HG02759 (cell line): ENCODE results near the gene SEMA6B.

Experiments
- ATAC-seq: cut with Tn5 transposase; IDR thresholded peaks from one replicate; pipeline ENCODE4 v1.9.1; 2021; ENCODE audit warnings: mild to moderate bottlenecking, moderate library complexity; ENCODE audit not compliant: unreplicated experiment

Gene SEMA6B

DNA sequence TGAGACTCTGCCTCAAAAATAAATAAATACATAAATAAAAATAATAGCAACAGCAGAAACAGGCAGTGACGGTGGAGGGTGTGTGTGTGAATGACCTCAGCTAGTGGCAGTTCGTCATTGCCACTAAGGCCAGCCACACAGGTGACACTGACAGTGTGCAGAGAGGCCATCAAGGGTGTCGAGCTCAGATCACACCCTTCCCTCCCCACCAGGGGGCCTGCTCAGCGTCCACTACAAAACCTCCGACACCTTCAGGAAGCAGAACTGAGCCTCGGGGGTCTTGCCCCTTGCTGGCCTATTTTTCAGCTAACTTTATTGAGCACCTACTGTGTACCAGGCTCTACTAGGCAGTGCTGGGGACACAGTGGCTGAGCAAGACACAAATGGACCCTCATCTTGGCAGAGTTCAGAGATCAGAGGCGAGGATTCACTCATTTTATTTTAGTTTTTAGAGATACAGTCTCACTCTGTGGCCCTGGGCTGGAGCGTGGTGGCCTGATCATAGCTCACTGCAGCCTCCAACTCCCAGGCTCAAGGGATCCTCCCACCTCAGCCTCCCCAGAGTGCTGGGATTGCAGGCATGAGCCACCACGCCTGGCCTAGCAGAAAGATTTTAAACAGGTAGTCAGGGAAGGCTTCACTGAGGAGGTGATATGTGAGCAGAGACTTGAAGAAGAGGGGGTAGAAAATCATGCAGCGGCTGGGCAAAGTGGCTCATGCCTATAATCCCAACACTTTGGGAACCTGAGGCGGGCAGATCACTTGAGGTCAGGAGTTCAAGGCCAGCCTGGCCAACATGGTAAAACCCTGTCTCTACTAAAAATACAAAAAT, 30.3 kb upstream of the SEMA6B start:
- no peak for ATAC-seq

- ATAC-seq = no peak
Observed at GRCh38 chr19:4588291-4588761, 28.8 kb upstream of the SEMA6B start.

- no peak for ATAC-seq
Observed at GRCh38 chr19:4587527-4587926, 28.0 kb upstream of the SEMA6B start.

DNA sequence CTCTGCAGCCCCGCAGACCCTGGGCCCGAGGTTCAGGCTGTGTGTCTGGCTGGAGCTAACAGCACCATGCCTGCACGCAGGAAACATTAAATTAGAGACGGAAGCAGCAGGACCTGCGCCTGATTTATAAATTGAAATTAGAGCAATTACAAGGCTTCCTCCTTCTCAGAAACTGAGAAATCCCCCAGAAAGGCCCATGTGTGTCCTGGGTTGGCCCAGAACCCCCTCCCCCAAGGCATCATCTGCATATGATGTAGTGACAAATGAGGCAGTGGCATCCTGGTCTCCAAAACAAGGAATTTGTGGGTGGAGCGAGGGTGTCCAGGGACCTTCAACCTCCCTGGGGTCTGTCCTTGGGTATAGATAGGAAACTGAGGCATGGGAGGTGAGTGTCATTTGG, 27.2 kb upstream of the SEMA6B start:
- ATAC-seq = no peak

GRCh38 chr19:4586245-4586644, 26.8 kb upstream of the SEMA6B start:
- no peak for ATAC-seq

GRCh38 chr19:4585556-4585955, 26.1 kb upstream of the SEMA6B start:
- ATAC-seq = no peak

GRCh38 chr19:4584670-4585460, 25.4 kb upstream of the SEMA6B start:
- no peak for ATAC-seq

GRCh38 chr19:4583961-4584669, 24.6 kb upstream of the SEMA6B start:
- no peak for ATAC-seq

- no peak for ATAC-seq
Observed at GRCh38 chr19:4582980-4583842, 23.7 kb upstream of the SEMA6B start.

DNA sequence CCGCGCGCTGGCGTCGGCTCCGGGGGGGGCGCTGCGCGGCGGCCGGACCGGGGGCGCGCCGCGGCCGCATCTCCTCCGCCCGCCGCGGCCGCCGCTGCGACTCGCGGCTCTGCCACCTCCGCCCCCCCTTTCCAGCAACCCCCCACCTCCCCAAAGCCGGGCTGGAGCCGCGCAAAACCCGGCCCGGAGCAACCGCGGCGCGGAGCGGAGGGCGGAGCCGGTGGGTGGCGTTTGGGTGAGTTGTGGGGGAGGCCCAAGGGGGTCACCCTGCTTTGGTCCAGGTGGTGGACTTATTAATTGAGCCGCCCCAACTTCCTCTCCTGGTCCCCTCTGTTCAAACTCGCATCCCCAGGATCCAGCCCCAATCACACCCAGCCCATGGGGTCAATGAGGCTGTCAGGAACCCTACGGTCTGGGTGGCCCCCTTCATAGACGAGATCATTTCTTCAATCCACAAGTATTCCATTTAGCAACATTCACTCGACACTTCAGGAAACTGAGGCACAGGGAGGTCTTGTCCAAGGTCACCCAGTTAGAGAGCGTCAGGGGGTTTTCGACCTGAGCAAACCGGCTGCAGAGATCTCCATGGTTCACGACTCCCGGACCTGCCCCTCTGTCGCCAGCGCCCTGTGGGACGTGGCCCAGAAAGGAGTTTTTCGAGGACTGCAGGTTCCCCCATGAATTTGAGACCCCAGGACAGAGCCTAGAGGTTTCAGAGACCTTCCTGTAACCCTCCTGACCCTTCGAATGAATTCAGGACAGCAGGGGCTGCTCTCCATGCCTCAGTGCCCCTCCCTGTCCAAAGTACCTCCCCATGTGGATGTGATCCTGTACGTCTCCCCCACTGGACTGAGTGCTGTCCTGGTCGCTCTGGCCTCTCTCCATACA, 22.4 kb upstream of the SEMA6B start:
- ATAC-seq = no peak

GRCh38 chr19:4580961-4581665, 21.6 kb upstream of the SEMA6B start:
- no peak for ATAC-seq

- no peak for ATAC-seq
Observed at GRCh38 chr19:4580021-4580901, 20.8 kb upstream of the SEMA6B start.

DNA sequence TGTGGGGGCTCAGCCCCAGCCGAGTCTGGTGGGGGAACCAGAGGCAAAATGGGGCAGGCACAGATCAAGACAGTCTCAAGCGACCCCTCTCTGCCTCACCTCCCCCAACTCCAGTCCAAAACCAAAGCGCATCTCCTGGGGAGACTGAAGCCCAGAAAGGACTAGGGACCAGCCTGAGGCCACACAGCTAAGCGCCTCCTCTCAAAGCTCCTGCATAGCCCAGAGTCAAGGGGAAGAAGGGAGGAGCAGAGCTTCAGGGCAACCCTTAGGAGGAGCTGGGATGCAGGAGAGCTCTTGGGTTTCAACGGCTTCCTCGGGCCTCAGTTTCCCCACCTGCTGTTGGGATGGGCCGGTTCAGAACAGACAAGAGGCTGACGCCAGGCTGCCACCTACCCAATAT, 19.9 kb upstream of the SEMA6B start:
- ATAC-seq = no peak

- ATAC-seq = no peak
Observed at GRCh38 chr19:4578552-4579248, 19.2 kb upstream of the SEMA6B start.

DNA sequence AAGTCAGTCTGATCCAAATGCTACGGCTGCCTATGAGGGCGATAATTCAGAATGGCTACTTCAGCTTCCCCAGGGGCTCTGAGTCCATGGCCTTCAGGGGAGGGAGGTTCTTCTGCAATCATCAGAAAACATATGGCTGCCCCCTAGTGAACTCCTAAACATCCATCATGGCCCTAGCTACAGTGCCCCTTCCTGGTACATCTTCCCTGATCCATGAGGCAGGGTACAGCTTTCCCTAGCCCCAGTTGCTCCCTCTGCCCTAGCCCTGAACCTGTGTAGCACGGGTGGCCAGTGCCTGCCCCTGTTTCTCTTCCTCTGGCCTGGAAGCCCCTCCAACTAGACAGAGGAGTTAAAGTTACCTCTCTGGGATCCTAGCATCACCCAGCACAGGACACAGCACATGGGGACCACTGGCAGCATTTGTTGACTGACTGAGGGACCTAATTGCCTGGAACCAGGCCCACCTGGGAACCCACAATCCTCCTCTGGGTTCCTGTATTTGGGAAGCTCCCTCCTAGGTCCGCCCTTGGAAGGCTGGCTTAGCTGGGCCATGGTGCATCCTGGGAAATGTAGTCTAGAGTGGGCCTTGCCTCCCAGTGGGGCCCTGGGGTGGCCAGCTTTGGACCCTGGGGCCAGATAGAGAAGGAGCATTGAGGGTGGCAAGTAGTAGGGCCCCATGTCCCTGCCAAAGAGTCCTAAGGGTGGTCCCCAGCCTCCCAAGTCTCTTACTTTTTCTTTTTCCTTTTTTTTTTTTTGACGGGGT, 17.7 kb upstream of the SEMA6B start:
- ATAC-seq = no peak
